ENCODE results near the gene PHB1. TPM values are rescaled to one million over a fixed set of nuclear protein-coding genes. Genes with fewer than 3 reads are reported as not detected.
"Not testable (repeated sequence)": the region's sequence is repeated elsewhere in the genome, so short reads cannot be mapped to it uniquely, and the experiment has no call there.

The PHB1 gene
- total RNA-seq, 1 donor from 2014 or later = 114 TPM

- no peak overlapping the region for H3K27ac Mint-ChIP-seq (ENCODE audit: unreplicated experiment)
- no peaks in the 10 kb centered on the region for H3K27me3 Mint-ChIP-seq (ENCODE audit: low read depth)
- H3K4me1 Mint-ChIP-seq (ENCODE audit: low read depth) = no peaks in the 10 kb centered on the region
- DNase-seq (ENCODE audit: low spot score) = no peak
- TF ChIP-seq CTCF (IDR thresholded peaks at IDR 0.05) = no peak
- H3K36me3 Mint-ChIP-seq (ENCODE audit: low read depth) = no peaks in the 10 kb centered on the region
- H3K9me3 Mint-ChIP-seq (ENCODE audit: low read depth) = no peaks in the 10 kb centered on the region
- H3K4me3 Mint-ChIP-seq (ENCODE audit: unreplicated experiment) = no peak overlapping the region
Observed at GRCh38 chr17:49372425-49372824, 42.3 kb downstream of the PHB1 start.

- H3K4me3 Mint-ChIP-seq (ENCODE audit: unreplicated experiment) = no peak overlapping the region
- H3K36me3 Mint-ChIP-seq (ENCODE audit: low read depth) = no peaks in the 10 kb centered on the region
- H3K9me3 Mint-ChIP-seq (ENCODE audit: low read depth) = no peaks in the 10 kb centered on the region
- no peak for DNase-seq (ENCODE audit: low spot score)
- no peaks in the 10 kb centered on the region for H3K27me3 Mint-ChIP-seq (ENCODE audit: low read depth)
- no peak overlapping the region for H3K27ac Mint-ChIP-seq (ENCODE audit: unreplicated experiment)
- H3K4me1 Mint-ChIP-seq (ENCODE audit: low read depth) = no peaks in the 10 kb centered on the region
- no peak for TF ChIP-seq CTCF (IDR thresholded peaks at IDR 0.05)
Observed at GRCh38 chr17:49370971-49371834, 43.5 kb downstream of the PHB1 start.

GRCh38 chr17:49369760-49370159 lies 44.9 kb downstream of the PHB1 start:
- Mint-ChIP-seq H3K27me3 (ENCODE audit: low read depth) (no peaks in the 10 kb centered on the region), H3K27ac (ENCODE audit: unreplicated experiment) (no peak overlapping the region), H3K4me1 (ENCODE audit: low read depth) (no peaks in the 10 kb centered on the region), H3K4me3 (ENCODE audit: unreplicated experiment) (no peak overlapping the region), H3K36me3 (ENCODE audit: low read depth) (no peaks in the 10 kb centered on the region), H3K9me3 (ENCODE audit: low read depth) (no peaks in the 10 kb centered on the region)
- no peak for DNase-seq (ENCODE audit: low spot score)
- no peak for TF ChIP-seq CTCF (IDR thresholded peaks at IDR 0.05)

- Mint-ChIP-seq H3K4me1 (ENCODE audit: low read depth) (no peaks in the 10 kb centered on the region), H3K27me3 (ENCODE audit: low read depth) (no peaks in the 10 kb centered on the region), H3K27ac (ENCODE audit: unreplicated experiment) (no peak overlapping the region), H3K36me3 (ENCODE audit: low read depth) (no peaks in the 10 kb centered on the region), H3K9me3 (ENCODE audit: low read depth) (no peaks in the 10 kb centered on the region), H3K4me3 (ENCODE audit: unreplicated experiment) (no peak overlapping the region)
- no peak for TF ChIP-seq CTCF (IDR thresholded peaks at IDR 0.05)
- DNase-seq (ENCODE audit: low spot score) = no peak
Observed at GRCh38 chr17:49369089-49369488, 45.6 kb downstream of the PHB1 start.

- peak; percentile 47 for TF ChIP-seq CTCF (IDR thresholded peaks at IDR 0.05)
- no peak overlapping the region for H3K4me3 Mint-ChIP-seq (ENCODE audit: unreplicated experiment)
- H3K9me3 Mint-ChIP-seq (ENCODE audit: low read depth) = no peaks in the 10 kb centered on the region
- H3K36me3 Mint-ChIP-seq (ENCODE audit: low read depth) = no peaks in the 10 kb centered on the region
- no peaks in the 10 kb centered on the region for H3K27me3 Mint-ChIP-seq (ENCODE audit: low read depth)
- DNase-seq (ENCODE audit: low spot score) = no peak
- H3K27ac Mint-ChIP-seq (ENCODE audit: unreplicated experiment) = no peak overlapping the region
- peaks cover 11% of the 10 kb centered on the region for H3K4me1 Mint-ChIP-seq (ENCODE audit: low read depth)
Observed at GRCh38 chr17:49365667-49366066, 49.0 kb downstream of the PHB1 start.

GRCh38 chr17:49365126-49365525 lies 49.6 kb downstream of the PHB1 start:
- H3K9me3 Mint-ChIP-seq (ENCODE audit: low read depth); H3K4me3 Mint-ChIP-seq (ENCODE audit: unreplicated experiment); DNase-seq (ENCODE audit: low spot score); H3K36me3 Mint-ChIP-seq (ENCODE audit: low read depth); H3K27me3 Mint-ChIP-seq (ENCODE audit: low read depth); H3K27ac Mint-ChIP-seq (ENCODE audit: unreplicated experiment): not testable (repeated sequence)
- peaks cover 16% of the 10 kb centered on the region for H3K4me1 Mint-ChIP-seq (ENCODE audit: low read depth)

Measured in chondrocyte (in vitro differentiated cells).